Naive thymus-derived CD4-positive, alpha-beta T cell (primary cell): Measurements from ENCODE around the gene PRSS33. TPM values are rescaled to one million over a fixed set of nuclear protein-coding genes. Genes with fewer than 3 reads are reported as not detected.
A peak's percentile ranks its signal among the peaks of the same experiment; 100 is the strongest.

Experiments
- ATAC-seq: fragments of 150-1000 bp; cut with Tn5 transposase; 2 replicates; pipeline ENCODE4 v1.10.0; 2021; ENCODE audit warnings: mild to moderate bottlenecking, moderate library complexity
- CTCF ChIA-PET: fragments of 350-600 bp; sonication (Branson Sonifier 250); formaldehyde crosslinking; loops from one replicate; lab custom pipeline; 2021; ENCODE audit warnings: antibody characterized with exemption; lab: Charles Lee
- POLR2A ChIA-PET: fragments of 350-600 bp; sonication (Branson Sonifier 250); formaldehyde crosslinking; loops from one replicate; lab custom pipeline; 2021; ENCODE audit warnings: antibody characterized with exemption, inconsistent platforms; lab: Charles Lee
- DNase-seq, 9 donors: peaks; one replicate each; pipeline versions ENCODE4 v3.0.0 to v3.0.0-alpha.2; 2020 to 2022; ENCODE audit warnings: mixed read lengths in 1 of 9
- H3K27ac ChIP-seq: one replicate; pipeline ENCODE4 v1.7.0; 2013; ENCODE audit warnings: mild to moderate bottlenecking, low read depth, low read length, moderate library complexity
- H3K27me3 ChIP-seq, 2 donors: one replicate each; pipeline ENCODE4 v1.7.0; 2013; ENCODE audit warnings: low read length in 2 of 2, mild to moderate bottlenecking in 2 of 2, moderate library complexity in 2 of 2; ENCODE audit not compliant: control insufficient read depth in 2 of 2, insufficient read depth in 2 of 2
- H3K36me3 ChIP-seq, 3 experiments: 1 replicate in 2 of 3; 2 replicates in 1 of 3; pipeline ENCODE4 v1.7.0; 2013; ENCODE audit warnings: low read length in 3 of 3, mild to moderate bottlenecking in 3 of 3, moderate library complexity in 1 of 3; ENCODE audit not compliant: insufficient read depth in 3 of 3, control insufficient read depth in 2 of 3
- H3K4me1 ChIP-seq, 2 donors: one replicate each; pipeline ENCODE4 v1.7.0; 2013; ENCODE audit warnings: low read length in 2 of 2, mild to moderate bottlenecking in 2 of 2, moderate library complexity in 1 of 2; ENCODE audit not compliant: control insufficient read depth in 2 of 2, insufficient read depth in 2 of 2
- H3K4me3 ChIP-seq: 2 replicates; pipeline ENCODE4 v1.7.0; 2013; ENCODE audit warnings: mild to moderate bottlenecking, low read length
- H3K9me3 ChIP-seq, 3 experiments: 1 replicate in 2 of 3; 2 replicates in 1 of 3; pipeline ENCODE4 v1.7.0; 2013; ENCODE audit warnings: low read length in 3 of 3; ENCODE audit not compliant: control insufficient read depth in 2 of 3
- H3K27ac Mint-ChIP-seq, 9 donors: one replicate each; pipeline ENCODE4 v1.8.0; 2020 to 2022; ENCODE audit warnings: mixed read lengths in 9 of 9, mild to moderate bottlenecking in 8 of 9, moderate library complexity in 5 of 9, inconsistent platforms in 2 of 9
- H3K27me3 Mint-ChIP-seq, 5 donors: one replicate each; pipeline ENCODE4 v1.8.0; 2021 to 2022; ENCODE audit warnings: mixed read lengths in 5 of 5, mild to moderate bottlenecking in 1 of 5
- H3K36me3 Mint-ChIP-seq, 5 donors: one replicate each; pipeline ENCODE4 v1.8.0; 2020 to 2022; ENCODE audit warnings: mixed read lengths in 5 of 5, mild to moderate bottlenecking in 3 of 5, inconsistent platforms in 1 of 5
- H3K4me1 Mint-ChIP-seq, 7 donors: one replicate each; pipeline ENCODE4 v1.8.0; 2020 to 2022; ENCODE audit warnings: mixed read lengths in 7 of 7, mild to moderate bottlenecking in 3 of 7, inconsistent platforms in 1 of 7
- H3K4me3 Mint-ChIP-seq, 10 donors: one replicate each; pipeline ENCODE4 v1.8.0; 2020 to 2022; ENCODE audit warnings: mild to moderate bottlenecking in 10 of 10, mixed read lengths in 10 of 10, moderate library complexity in 6 of 10, inconsistent platforms in 2 of 10
- H3K9me3 Mint-ChIP-seq, 11 donors: one replicate each; pipeline ENCODE4 v1.8.0; 2020 to 2022; ENCODE audit warnings: mixed read lengths in 11 of 11, mild to moderate bottlenecking in 4 of 11, inconsistent platforms in 1 of 11, moderate library complexity in 1 of 11
- intact Hi-C, 2 donors: fragments of 100-400 bp; cut with micrococcal nuclease; formaldehyde crosslinking; loops; one replicate each; pipeline ENCODE4 v1.15.1; 2023
- polyA plus RNA-seq, 2 donors: library from polyadenylated mRNA; unstranded; fragments of 300-500 nt; fragmentation: Illumina TruSeq; gene quantifications; one replicate each; pipeline ENCODE4 v1.2.3, GENCODE V29; 2021
- total RNA-seq, 6 experiments: library from RNA in 5 of 6; stranded (reverse) in 5 of 6; gene quantifications; 1 replicate in 5 of 6; 2 replicates in 1 of 6; pipeline ENCODE4 v1.2.3 and lab custom pipeline; 2021 to 2026

PRSS33 gene
- total and polyA plus RNA-seq, 7 experiments from 2014 or later: 0.19 TPM; not detected in 6

- H3K4me3 ChIP-seq: peak overlapping the region; percentile 68
- Mint-ChIP-seq H3K27me3 (no peaks in the 10 kb centered on the region), H3K27ac (peak overlapping the region; percentile 82 to 94 (median 89)), H3K36me3 (peaks cover 14 to 49% (median 33%) of the 10 kb centered on the region in 5 donors), H3K9me3 (peaks cover 0 to 9% (median 0%) of the 10 kb centered on the region in 11 donors), H3K4me3 (peak overlapping the region; percentile 85 to 98 (median 91)), H3K4me1 (peaks cover 44 to 71% (median 60%) of the 10 kb centered on the region in 7 donors)
- intact Hi-C loops: loop anchor here (1.0 to 2.0 kb wide), 3 partner anchors 19 to 81 kb away; partner anchors contain the start of gene KCTD5 (in 1 of the 2)
- peaks cover 35 to 40% of the 10 kb centered on the region in 2 donors for H3K4me1 ChIP-seq
- H3K27ac ChIP-seq: peak overlapping the region; percentile 100
- no peaks in the 10 kb centered on the region for H3K27me3 ChIP-seq
- POLR2A ChIA-PET: interaction anchor here (0.6 to 5.2 kb wide), 9 partner anchors 15 to 1743 kb away, joined by 3 to 66 read pairs (median 5); partner anchors contain the start of genes AMDHD2, ELOB and FLYWCH1
- H3K36me3 ChIP-seq: peaks cover 9 to 33% (median 12%) of the 10 kb centered on the region in 3 experiments
- CTCF ChIA-PET: no interaction called here
- H3K9me3 ChIP-seq: no peaks in the 10 kb centered on the region
- DNase-seq (no peak), ATAC-seq (no peak)
Observed at GRCh38 chr16:2753733-2754020, 33.7 kb downstream of the PRSS33 start.

DNA sequence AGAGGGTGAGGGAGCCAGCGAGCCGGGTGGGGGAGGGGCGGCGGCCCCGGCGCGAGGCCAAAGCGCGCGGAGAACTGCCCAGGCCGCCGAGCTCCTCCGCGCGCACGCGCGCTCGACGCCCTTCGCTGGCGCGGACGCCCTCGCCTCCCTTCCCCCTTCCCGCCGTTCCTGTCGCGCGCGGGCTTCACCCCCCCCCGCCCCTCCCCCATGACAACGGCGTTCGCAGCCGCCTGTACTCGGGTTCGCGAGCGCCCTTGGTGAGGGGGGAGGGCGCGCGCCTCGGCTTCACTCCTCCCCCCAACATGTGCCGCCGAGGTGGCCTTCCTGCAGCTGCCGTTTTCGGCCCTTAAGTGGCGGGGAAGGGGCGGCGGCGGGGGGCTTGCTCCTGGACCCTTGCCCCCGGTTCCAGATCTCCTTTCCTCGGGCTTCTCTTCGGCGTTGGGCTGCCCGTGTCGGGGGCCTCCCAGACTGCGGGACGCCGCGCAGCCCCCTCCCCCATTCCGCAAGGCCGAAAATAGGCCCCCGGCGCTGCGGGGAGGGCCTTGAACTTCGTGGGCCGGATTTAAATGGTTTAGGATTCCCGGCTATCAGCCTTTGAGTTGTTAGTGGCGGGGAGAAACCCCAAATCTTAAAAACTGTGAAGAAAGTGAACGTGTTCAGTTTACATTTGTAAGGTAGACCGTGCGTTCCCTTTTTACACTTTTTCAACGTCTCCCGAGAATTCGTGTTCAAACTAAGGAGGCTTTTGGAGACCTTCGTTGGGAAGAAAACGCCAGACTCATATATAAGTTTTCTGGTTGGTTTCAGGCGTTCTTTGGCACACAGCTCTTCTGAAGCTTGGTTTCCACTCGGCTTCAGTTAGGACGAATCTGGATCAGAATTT lies 34.3 kb downstream of the PRSS33 start:
- Mint-ChIP-seq H3K36me3 (peaks cover 10 to 43% (median 27%) of the 10 kb centered on the region in 5 donors), H3K27ac (peak overlapping the region; percentile 91 to 100 (median 98)), H3K4me1 (peaks cover 44 to 65% (median 57%) of the 10 kb centered on the region in 7 donors), H3K9me3 (peaks cover 0 to 8% (median 0%) of the 10 kb centered on the region in 11 donors), H3K4me3 (peak overlapping the region; percentile 89 to 98 (median 94)), H3K27me3 (no peaks in the 10 kb centered on the region)
- CTCF ChIA-PET: no interaction called here
- H3K36me3 ChIP-seq: peaks cover 5 to 27% (median 8%) of the 10 kb centered on the region in 3 experiments
- peak overlapping the region; percentile 100 for H3K27ac ChIP-seq
- H3K4me1 ChIP-seq: peaks cover 35 to 40% of the 10 kb centered on the region in 2 donors
- no peaks in the 10 kb centered on the region for H3K9me3 ChIP-seq
- intact Hi-C loops: loop anchor here (1.0 to 2.0 kb wide), 11 partner anchors 19 to 324 kb away; partner anchors contain the start of genes ELOB (in 2 of the 2), KCTD5 (in 2 of the 2), CCNF (in 1 of the 2) and FLYWCH2 (in 1 of the 2)
- peak overlapping the region; percentile 68 for H3K4me3 ChIP-seq
- ATAC-seq (peak; percentile 54), DNase-seq (peak in 1 of 9 donors; percentile 59)
- H3K27me3 ChIP-seq: no peaks in the 10 kb centered on the region
- POLR2A ChIA-PET: interaction anchor here (0.6 to 5.2 kb wide), 11 partner anchors 15 to 1744 kb away, joined by 3 to 66 read pairs (median 4); partner anchors contain the start of genes AMDHD2, ELOB and FLYWCH1

DNA sequence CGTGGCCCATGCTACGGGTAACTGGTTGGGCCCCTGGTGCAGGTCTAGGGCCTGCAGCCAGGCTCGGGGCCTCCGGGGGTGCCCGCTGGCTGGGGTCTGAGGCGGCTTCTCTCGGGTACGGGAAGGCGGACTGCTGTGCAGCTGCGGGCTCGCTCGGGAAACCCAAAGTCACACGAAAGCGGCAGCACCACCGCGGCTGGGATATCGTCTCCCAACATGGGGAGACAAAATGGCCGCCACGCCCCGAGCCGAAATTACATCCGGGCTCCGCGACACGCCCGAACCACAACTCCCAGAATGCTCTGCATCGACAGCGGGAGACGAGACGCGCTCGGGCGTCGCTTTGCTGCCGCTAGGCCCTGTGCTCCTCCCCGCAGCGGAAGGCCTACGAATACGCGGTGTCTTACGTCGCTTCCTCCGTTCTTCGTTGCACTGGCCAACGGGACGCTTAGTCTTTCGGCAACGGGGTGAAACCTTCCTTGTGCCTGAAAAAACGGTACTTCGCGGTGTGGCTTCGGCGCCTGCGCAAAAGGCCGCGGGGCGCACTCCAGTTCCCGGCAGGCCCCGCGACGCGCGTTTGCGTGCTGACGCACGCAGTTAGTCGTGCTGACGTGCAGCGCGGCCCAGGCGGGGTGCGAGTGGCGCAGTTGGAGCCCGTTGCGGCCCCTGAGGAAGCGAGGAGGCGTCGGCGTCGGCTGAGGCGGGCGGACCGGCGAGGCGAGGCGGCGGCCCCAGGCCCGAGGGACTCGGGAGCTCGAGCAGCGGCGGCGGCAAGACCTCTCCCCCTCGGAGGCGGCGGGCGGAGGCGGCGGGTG lies 35.1 kb downstream of the PRSS33 start, which contains the start of gene SRRM2:
Gene SRRM2 (plus strand): TSS at position 604 of the 815 bp plus-strand sequence. CDS start 3,727 bp downstream, outside the sequence.
- DNase-seq: peak; percentile 92 to 98 (median 96)
- Histone ChIP-seq H3K27me3 (no peaks in the 10 kb centered on the region), H3K27ac (peak within 1 kb of the TSS; percentile 100), H3K4me3 (peak within 1 kb of the TSS; percentile 68), H3K36me3 (peaks cover 0 to 18% (median under 1%) of the 10 kb centered on the region in 3 experiments), H3K9me3 (no peaks in the 10 kb centered on the region), H3K4me1 (peaks cover 35 to 40% of the 10 kb centered on the region in 2 donors)
- ChIA-PET POLR2A (interaction anchor here (0.7 to 5.2 kb wide), 13 partner anchors 11 to 860 kb away, joined by 3 to 66 read pairs (median 4); partner anchors contain the start of genes AMDHD2, ELOB and KCTD5), CTCF (no interaction called here)
- H3K4me1 Mint-ChIP-seq: peaks cover 37 to 57% (median 50%) of the 10 kb centered on the region in 7 donors
- peak; percentile 92 for ATAC-seq
- H3K27ac Mint-ChIP-seq: peak within 1 kb of the TSS; percentile 96 to 100 (median 99)
- H3K36me3 Mint-ChIP-seq: peaks cover 6 to 37% (median 21%) of the 10 kb centered on the region in 5 donors
- peak within 1 kb of the TSS; percentile 89 to 98 (median 94) for H3K4me3 Mint-ChIP-seq
- H3K9me3 Mint-ChIP-seq: peaks cover 0 to 8% (median 0%) of the 10 kb centered on the region in 11 donors
- intact Hi-C loops: loop anchor here (1.0 to 2.0 kb wide), 10 partner anchors 25 to 323 kb away; partner anchors contain the start of genes ELOB (in 2 of the 2), KCTD5 (in 2 of the 2), CCNF (in 1 of the 2) and FLYWCH2 (in 1 of the 2)
- H3K27me3 Mint-ChIP-seq: no peaks in the 10 kb centered on the region

DNA sequence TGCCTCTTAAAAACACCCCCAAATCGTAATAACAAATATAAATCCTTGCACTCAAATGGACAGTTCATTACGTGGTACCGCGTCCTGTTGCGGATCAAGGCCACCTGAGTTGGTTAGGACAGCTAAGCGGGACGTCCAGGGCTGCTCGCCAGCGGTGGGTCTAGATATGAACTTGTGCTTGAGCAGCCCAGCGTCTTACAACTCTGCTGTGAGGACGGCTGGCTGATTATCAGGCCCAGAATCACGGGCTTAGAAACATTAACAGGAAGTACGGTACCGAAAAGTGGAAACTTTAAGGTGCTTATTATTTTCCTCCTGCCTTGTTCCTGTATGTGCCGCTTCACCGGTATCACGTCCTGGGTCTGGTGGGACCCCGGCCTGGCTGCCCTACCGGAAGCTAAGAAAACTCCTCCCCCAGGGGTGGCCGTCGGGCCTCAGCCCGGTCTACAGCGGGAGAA lies 35.8 kb downstream of the PRSS33 start:
- Mint-ChIP-seq H3K9me3 (peaks cover 0 to 6% (median 0%) of the 10 kb centered on the region in 11 donors), H3K27me3 (no peaks in the 10 kb centered on the region), H3K4me1 (peaks cover 31 to 50% (median 44%) of the 10 kb centered on the region in 7 donors), H3K36me3 (peaks cover under 1 to 34% (median 15%) of the 10 kb centered on the region in 5 donors), H3K27ac (peak overlapping the region; percentile 96 to 100 (median 99)), H3K4me3 (peak overlapping the region in 9 of 10 donors; percentile 89 to 98 (median 93))
- CTCF ChIA-PET: no interaction called here
- Histone ChIP-seq H3K9me3 (no peaks in the 10 kb centered on the region), H3K4me1 (peaks cover 32 to 39% of the 10 kb centered on the region in 2 donors), H3K36me3 (peaks cover 0 to 12% (median 0%) of the 10 kb centered on the region in 3 experiments), H3K27me3 (no peaks in the 10 kb centered on the region), H3K4me3 (peak overlapping the region; percentile 68), H3K27ac (peak overlapping the region; percentile 100)
- intact Hi-C loops: loop anchor here (1.0 to 2.0 kb wide), 10 partner anchors 26 to 322 kb away; partner anchors contain the start of genes ELOB (in 2 of the 2), KCTD5 (in 2 of the 2), CCNF (in 1 of the 2) and FLYWCH2 (in 1 of the 2)
- POLR2A ChIA-PET: interaction anchor here (0.9 to 5.2 kb wide), 7 partner anchors 10 to 861 kb away, joined by 3 to 66 read pairs (median 4); partner anchors contain the start of genes ELOB and KCTD5
- no peak for ATAC-seq
- DNase-seq: no peak

- Mint-ChIP-seq H3K9me3 (peaks cover 0 to 6% (median 0%) of the 10 kb centered on the region in 11 donors), H3K27ac (peak overlapping the region in 3 of 9 donors; percentile 96 to 100 (median 98)), H3K36me3 (peaks cover 0 to 25% (median 13%) of the 10 kb centered on the region in 5 donors), H3K27me3 (peaks cover 0 to 1% (median 0%) of the 10 kb centered on the region in 5 donors), H3K4me3 (peak overlapping the region in 1 of 10 donors; percentile 58), H3K4me1 (peaks cover 14 to 35% (median 28%) of the 10 kb centered on the region in 7 donors)
- no peaks in the 10 kb centered on the region for H3K9me3 ChIP-seq
- no peak for ATAC-seq
- peaks cover 0 to 4% (median 0%) of the 10 kb centered on the region in 3 experiments for H3K36me3 ChIP-seq
- H3K4me3 ChIP-seq: no peak overlapping the region
- DNase-seq: no peak
- peaks cover 15 to 22% of the 10 kb centered on the region in 2 donors for H3K4me1 ChIP-seq
- no peak overlapping the region for H3K27ac ChIP-seq
- ChIA-PET CTCF (no interaction called here), POLR2A (interaction anchor here (0.9 kb wide), 1 partner anchor 68 kb away, joined by 3 read pairs; no protein-coding TSS in a partner anchor)
- intact Hi-C loops: no loop called here
- H3K27me3 ChIP-seq: no peaks in the 10 kb centered on the region
Observed at GRCh38 chr16:2749936-2750335, 37.4 kb downstream of the PRSS33 start.
